B cell (primary cell): Measurements from ENCODE around the gene ADAM19.

Source experiments
- EZH2 ChIP-seq: IDR thresholded peaks from 2 replicates; pipeline ENCODE4 v1.6.1; 2012; ENCODE audit warnings: borderline replicate concordance, low read depth, mild to moderate bottlenecking, moderate library complexity, low read length; ENCODE audit not compliant: insufficient read depth, poor library complexity, severe bottlenecking
- TF ChIP-seq, protein P1 (sequence below): fragments of 200-600 bp; IDR thresholded peaks from one replicate; pipeline ENCODE4 v1.8.0; 2022; ENCODE audit warnings: antibody characterized with exemption, mild to moderate bottlenecking

DNA sequence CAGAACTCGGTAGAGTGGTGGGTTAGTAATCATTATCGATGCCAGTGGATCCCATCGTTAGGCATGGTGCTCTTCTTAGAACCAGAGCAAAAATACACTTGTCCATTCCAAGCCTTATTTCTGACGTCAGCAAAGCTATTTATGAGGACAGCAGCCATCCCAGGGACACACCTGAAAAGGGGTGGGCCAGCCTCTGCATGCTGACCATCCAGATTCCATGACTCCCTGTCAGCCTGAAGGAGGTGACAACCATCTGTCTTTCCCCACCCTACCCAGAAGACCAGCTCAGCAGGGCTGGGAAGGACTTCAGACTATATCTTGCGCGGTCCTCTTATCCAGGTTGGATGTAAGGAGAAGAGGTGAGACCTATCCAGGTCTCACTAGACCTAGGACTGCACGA lies 121.3 kb downstream of the ADAM19 start:
- TF ChIP-seq, protein P1, sequence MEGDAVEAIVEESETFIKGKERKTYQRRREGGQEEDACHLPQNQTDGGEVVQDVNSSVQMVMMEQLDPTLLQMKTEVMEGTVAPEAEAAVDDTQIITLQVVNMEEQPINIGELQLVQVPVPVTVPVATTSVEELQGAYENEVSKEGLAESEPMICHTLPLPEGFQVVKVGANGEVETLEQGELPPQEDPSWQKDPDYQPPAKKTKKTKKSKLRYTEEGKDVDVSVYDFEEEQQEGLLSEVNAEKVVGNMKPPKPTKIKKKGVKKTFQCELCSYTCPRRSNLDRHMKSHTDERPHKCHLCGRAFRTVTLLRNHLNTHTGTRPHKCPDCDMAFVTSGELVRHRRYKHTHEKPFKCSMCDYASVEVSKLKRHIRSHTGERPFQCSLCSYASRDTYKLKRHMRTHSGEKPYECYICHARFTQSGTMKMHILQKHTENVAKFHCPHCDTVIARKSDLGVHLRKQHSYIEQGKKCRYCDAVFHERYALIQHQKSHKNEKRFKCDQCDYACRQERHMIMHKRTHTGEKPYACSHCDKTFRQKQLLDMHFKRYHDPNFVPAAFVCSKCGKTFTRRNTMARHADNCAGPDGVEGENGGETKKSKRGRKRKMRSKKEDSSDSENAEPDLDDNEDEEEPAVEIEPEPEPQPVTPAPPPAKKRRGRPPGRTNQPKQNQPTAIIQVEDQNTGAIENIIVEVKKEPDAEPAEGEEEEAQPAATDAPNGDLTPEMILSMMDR, result no peak
- TF ChIP-seq EZH2, result no peak
